ENCODE results near the gene PTPMT1.

GRCh38 chr11:47571357-47571729 is 5.9 kb downstream of the PTPMT1 start:
- no peak for TF ChIP-seq EZH2phosphoT487 (IDR thresholded peaks at IDR 0.05; ENCODE audit: insufficient read depth, low read depth)
- TF ChIP-seq EZH2 (IDR thresholded peaks at IDR 0.05; ENCODE audit: insufficient read depth, poor library complexity, severe bottlenecking): no peak

Data from GM23248 (cell line).